ENCODE results near the gene RNF152.

The RNF152 gene

DNA sequence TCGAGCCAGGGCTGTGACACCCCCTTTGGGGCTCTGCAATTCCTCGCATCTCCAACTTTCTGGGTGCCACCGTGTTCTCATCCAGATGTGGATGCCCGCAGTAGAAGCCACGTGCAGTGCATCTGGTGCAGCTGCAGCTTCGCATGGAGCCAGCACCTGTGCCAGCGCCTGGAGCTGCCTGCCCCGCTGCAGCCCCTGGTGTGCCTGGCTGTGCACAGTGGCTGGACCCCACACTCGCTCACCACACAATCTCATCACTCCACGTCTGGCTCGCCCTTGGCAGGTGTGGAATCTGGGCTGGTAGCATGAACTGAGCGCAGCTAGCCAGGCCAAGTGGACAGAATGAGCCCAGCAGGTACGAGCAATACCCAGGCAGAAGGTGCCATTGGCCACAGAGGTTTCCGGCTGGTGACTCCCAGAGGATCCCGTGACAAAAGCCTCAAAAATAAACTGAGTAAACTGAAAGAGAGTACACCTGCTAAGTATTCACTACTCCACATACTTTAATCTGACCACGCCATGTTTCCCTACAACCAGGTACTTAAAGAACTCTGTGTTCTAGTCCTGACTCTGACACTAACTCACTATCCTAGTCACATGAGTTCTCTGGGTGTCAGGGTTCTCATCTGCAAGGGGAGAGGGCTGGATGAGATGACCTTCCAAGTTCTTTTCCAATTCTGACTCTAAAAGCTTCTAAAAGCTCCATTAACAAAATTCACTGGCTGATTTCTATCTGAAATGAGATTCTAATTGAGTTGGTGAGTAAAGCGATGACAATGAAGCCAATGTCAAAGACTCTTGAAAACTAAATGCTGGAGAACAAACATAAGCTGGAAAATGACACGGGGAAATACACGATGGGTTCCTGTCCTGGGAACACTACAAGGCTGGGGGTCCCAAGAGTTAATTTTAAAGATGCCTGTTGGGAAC, 37.1 kb downstream of the RNF152 start:
- no peaks in the 10 kb centered on the region for H3K4me1 ChIP-seq (ENCODE audit: control insufficient read depth in 2 of 2, insufficient read depth in 2 of 2, low read length in 2 of 2)
- H3K4me3 ChIP-seq (ENCODE audit: low read length in 2 of 2): no peak overlapping the region
- no peaks in the 10 kb centered on the region for H3K36me3 ChIP-seq (ENCODE audit: control insufficient read depth in 2 of 2, insufficient read depth in 2 of 2, low read length in 2 of 2)
- H3K9ac ChIP-seq (ENCODE audit: low read depth in 1 of 2, low read length in 2 of 2): no peak overlapping the region
- no peak overlapping the region for H3K27ac ChIP-seq (ENCODE audit: low read depth in 2 of 2, low read length in 2 of 2)
- H3K9me3 ChIP-seq (ENCODE audit: control insufficient read depth in 2 of 2, low read length in 2 of 2): no peaks in the 10 kb centered on the region
- no peaks in the 10 kb centered on the region for H3K27me3 ChIP-seq (ENCODE audit: control insufficient read depth in 2 of 2, insufficient read depth in 2 of 2, low read length in 2 of 2)

DNA sequence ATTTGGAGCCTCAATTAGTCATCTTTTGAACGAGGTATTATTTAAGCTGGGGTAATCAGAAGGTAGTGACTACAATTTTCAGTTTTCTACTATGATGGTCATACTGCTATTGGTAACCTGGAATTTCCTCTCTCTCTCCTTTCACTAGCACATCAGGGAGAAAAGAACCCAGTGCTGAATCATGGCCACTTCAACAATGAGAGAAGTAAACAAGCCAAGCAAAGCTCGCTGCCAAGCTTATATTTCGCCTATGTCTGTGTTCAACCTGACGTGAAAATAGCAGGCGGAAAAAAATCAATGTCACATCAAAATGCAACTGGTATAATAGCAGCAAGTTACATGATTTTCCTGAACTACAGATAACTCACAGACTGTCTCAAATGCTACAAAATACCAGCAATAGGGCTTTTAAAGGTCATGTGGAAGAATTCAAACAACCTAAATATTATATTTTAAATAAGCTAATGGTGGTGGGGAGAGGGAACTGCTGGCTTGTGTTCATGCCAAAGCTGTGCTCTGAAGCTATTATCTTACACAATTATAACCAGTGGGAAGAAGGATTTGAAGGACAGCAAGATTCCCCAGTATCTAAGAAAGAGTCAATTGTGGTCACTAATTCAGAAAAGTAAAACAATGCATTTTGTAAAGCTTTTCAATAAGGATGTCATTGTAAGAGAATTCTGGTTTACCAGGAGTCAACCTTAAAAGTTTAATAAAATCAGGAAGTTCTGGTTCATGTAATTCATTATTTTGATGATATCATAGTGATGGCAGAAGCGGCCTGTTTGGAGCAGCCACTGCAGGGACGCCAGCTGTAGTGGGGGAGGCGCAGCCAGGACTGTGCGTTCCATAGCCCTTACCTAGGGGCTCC, 38.0 kb downstream of the RNF152 start:
- Histone ChIP-seq H3K4me1 (ENCODE audit: control insufficient read depth in 2 of 2, insufficient read depth in 2 of 2, low read length in 2 of 2) (no peaks in the 10 kb centered on the region), H3K9ac (ENCODE audit: low read depth in 1 of 2, low read length in 2 of 2) (no peak overlapping the region), H3K27me3 (ENCODE audit: control insufficient read depth in 2 of 2, insufficient read depth in 2 of 2, low read length in 2 of 2) (no peaks in the 10 kb centered on the region), H3K36me3 (ENCODE audit: control insufficient read depth in 2 of 2, insufficient read depth in 2 of 2, low read length in 2 of 2) (no peaks in the 10 kb centered on the region), H3K9me3 (ENCODE audit: control insufficient read depth in 2 of 2, low read length in 2 of 2) (no peaks in the 10 kb centered on the region), H3K27ac (ENCODE audit: low read depth in 2 of 2, low read length in 2 of 2) (no peak overlapping the region), H3K4me3 (ENCODE audit: low read length in 2 of 2) (no peak overlapping the region)

GRCh38 chr18:61853855-61854254, 39.0 kb downstream of the RNF152 start:
- H3K27me3 ChIP-seq (ENCODE audit: control insufficient read depth in 2 of 2, insufficient read depth in 2 of 2, low read length in 2 of 2): no peaks in the 10 kb centered on the region
- H3K4me3 ChIP-seq (ENCODE audit: low read length in 2 of 2): no peak overlapping the region
- H3K4me1 ChIP-seq (ENCODE audit: control insufficient read depth in 2 of 2, insufficient read depth in 2 of 2, low read length in 2 of 2): no peaks in the 10 kb centered on the region
- no peaks in the 10 kb centered on the region for H3K36me3 ChIP-seq (ENCODE audit: control insufficient read depth in 2 of 2, insufficient read depth in 2 of 2, low read length in 2 of 2)
- H3K27ac ChIP-seq (ENCODE audit: low read depth in 2 of 2, low read length in 2 of 2): no peak overlapping the region
- no peaks in the 10 kb centered on the region for H3K9me3 ChIP-seq (ENCODE audit: control insufficient read depth in 2 of 2, low read length in 2 of 2)
- H3K9ac ChIP-seq (ENCODE audit: low read depth in 1 of 2, low read length in 2 of 2): no peak overlapping the region

- H3K36me3 ChIP-seq (ENCODE audit: control insufficient read depth in 2 of 2, insufficient read depth in 2 of 2, low read length in 2 of 2): no peaks in the 10 kb centered on the region
- no peaks in the 10 kb centered on the region for H3K9me3 ChIP-seq (ENCODE audit: control insufficient read depth in 2 of 2, low read length in 2 of 2)
- H3K9ac ChIP-seq (ENCODE audit: low read depth in 1 of 2, low read length in 2 of 2): no peak overlapping the region
- H3K27ac ChIP-seq (ENCODE audit: low read depth in 2 of 2, low read length in 2 of 2): no peak overlapping the region
- no peaks in the 10 kb centered on the region for H3K4me1 ChIP-seq (ENCODE audit: control insufficient read depth in 2 of 2, insufficient read depth in 2 of 2, low read length in 2 of 2)
- H3K27me3 ChIP-seq (ENCODE audit: control insufficient read depth in 2 of 2, insufficient read depth in 2 of 2, low read length in 2 of 2): no peaks in the 10 kb centered on the region
- no peak overlapping the region for H3K4me3 ChIP-seq (ENCODE audit: low read length in 2 of 2)
Observed at GRCh38 chr18:61852496-61852895, 40.3 kb downstream of the RNF152 start.

DNA sequence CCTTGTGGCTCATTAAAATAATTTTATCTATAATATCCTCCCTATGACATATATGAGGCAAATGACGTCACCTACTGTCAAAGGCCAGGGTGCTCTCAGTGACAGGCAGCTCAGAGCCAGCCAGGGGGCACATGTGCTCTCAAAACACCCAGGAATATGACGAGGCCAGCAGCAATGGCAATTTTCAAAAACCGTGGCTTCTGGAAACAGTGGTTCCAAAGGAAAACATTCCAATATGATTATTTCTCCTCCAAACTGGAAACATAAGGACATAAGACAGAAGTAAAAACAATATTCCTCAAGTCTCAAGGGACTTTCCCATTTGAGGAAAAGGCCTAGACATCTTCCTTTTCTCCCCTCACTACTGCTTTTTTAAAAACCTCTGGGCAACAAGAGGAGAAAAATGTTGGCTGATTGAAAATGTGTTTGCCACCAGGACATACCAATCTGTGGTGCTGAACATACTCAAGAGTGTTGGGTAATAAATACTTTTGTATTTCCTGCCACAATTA, 40.8 kb downstream of the RNF152 start:
- H3K27ac ChIP-seq (ENCODE audit: low read depth in 2 of 2, low read length in 2 of 2): no peak overlapping the region
- no peaks in the 10 kb centered on the region for H3K9me3 ChIP-seq (ENCODE audit: control insufficient read depth in 2 of 2, low read length in 2 of 2)
- H3K4me3 ChIP-seq (ENCODE audit: low read length in 2 of 2): no peak overlapping the region
- no peaks in the 10 kb centered on the region for H3K27me3 ChIP-seq (ENCODE audit: control insufficient read depth in 2 of 2, insufficient read depth in 2 of 2, low read length in 2 of 2)
- no peak overlapping the region for H3K9ac ChIP-seq (ENCODE audit: low read depth in 1 of 2, low read length in 2 of 2)
- H3K36me3 ChIP-seq (ENCODE audit: control insufficient read depth in 2 of 2, insufficient read depth in 2 of 2, low read length in 2 of 2): no peaks in the 10 kb centered on the region
- no peaks in the 10 kb centered on the region for H3K4me1 ChIP-seq (ENCODE audit: control insufficient read depth in 2 of 2, insufficient read depth in 2 of 2, low read length in 2 of 2)

GRCh38 chr18:61851279-61851678, 41.5 kb downstream of the RNF152 start:
- no peak overlapping the region for H3K4me3 ChIP-seq (ENCODE audit: low read length in 2 of 2)
- H3K9ac ChIP-seq (ENCODE audit: low read depth in 1 of 2, low read length in 2 of 2): no peak overlapping the region
- H3K36me3 ChIP-seq (ENCODE audit: control insufficient read depth in 2 of 2, insufficient read depth in 2 of 2, low read length in 2 of 2): no peaks in the 10 kb centered on the region
- no peaks in the 10 kb centered on the region for H3K4me1 ChIP-seq (ENCODE audit: control insufficient read depth in 2 of 2, insufficient read depth in 2 of 2, low read length in 2 of 2)
- no peaks in the 10 kb centered on the region for H3K9me3 ChIP-seq (ENCODE audit: control insufficient read depth in 2 of 2, low read length in 2 of 2)
- no peak overlapping the region for H3K27ac ChIP-seq (ENCODE audit: low read depth in 2 of 2, low read length in 2 of 2)
- no peaks in the 10 kb centered on the region for H3K27me3 ChIP-seq (ENCODE audit: control insufficient read depth in 2 of 2, insufficient read depth in 2 of 2, low read length in 2 of 2)

GRCh38 chr18:61850756-61851155, 42.1 kb downstream of the RNF152 start:
- Histone ChIP-seq H3K36me3 (ENCODE audit: control insufficient read depth in 2 of 2, insufficient read depth in 2 of 2, low read length in 2 of 2) (no peaks in the 10 kb centered on the region), H3K4me3 (ENCODE audit: low read length in 2 of 2) (no peak overlapping the region), H3K4me1 (ENCODE audit: control insufficient read depth in 2 of 2, insufficient read depth in 2 of 2, low read length in 2 of 2) (no peaks in the 10 kb centered on the region), H3K27ac (ENCODE audit: low read depth in 2 of 2, low read length in 2 of 2) (no peak overlapping the region), H3K9me3 (ENCODE audit: control insufficient read depth in 2 of 2, low read length in 2 of 2) (no peaks in the 10 kb centered on the region), H3K9ac (ENCODE audit: low read depth in 1 of 2, low read length in 2 of 2) (no peak overlapping the region), H3K27me3 (ENCODE audit: control insufficient read depth in 2 of 2, insufficient read depth in 2 of 2, low read length in 2 of 2) (no peaks in the 10 kb centered on the region)

DNA sequence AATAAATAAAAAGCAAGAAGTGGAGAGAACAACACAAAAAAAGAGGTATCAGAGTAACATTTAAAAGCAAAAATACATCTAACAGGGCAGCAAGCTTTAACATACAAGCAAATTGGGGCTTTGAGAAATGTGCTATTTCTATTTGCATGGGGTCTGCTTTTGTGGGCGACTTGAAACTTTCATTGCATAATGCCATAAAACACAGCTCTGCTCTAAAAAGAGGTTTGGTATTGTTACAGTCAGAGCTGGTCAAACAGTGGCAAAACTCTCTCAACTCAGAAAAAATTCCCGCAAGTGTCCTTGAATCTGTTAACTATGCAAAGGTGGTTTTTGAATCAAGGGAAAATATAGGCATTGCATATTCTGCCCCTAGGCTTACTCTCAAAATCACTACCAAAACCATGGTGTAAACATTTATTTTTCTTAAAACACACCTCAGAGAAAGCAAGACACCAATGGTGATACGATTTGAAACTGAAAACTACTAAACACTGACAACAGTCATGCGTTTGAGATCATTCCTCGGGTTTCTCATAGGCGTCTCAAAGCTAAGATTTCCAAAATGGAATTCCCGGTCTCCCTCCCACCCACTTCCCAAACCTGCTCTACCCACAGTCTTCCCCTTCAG, 45.5 kb downstream of the RNF152 start:
- no peaks in the 10 kb centered on the region for H3K36me3 ChIP-seq (ENCODE audit: control insufficient read depth in 2 of 2, insufficient read depth in 2 of 2, low read length in 2 of 2)
- H3K27ac ChIP-seq (ENCODE audit: low read depth in 2 of 2, low read length in 2 of 2): no peak overlapping the region

GRCh38 chr18:61845197-61845596, 47.6 kb downstream of the RNF152 start:
- Histone ChIP-seq H3K36me3 (ENCODE audit: control insufficient read depth in 2 of 2, insufficient read depth in 2 of 2, low read length in 2 of 2) (peaks cover 0 to 2% of the 10 kb centered on the region in 2 donors), H3K27me3 (ENCODE audit: control insufficient read depth in 2 of 2, insufficient read depth in 2 of 2, low read length in 2 of 2) (no peaks in the 10 kb centered on the region), H3K27ac (ENCODE audit: low read depth in 2 of 2, low read length in 2 of 2) (no peak overlapping the region), H3K4me1 (ENCODE audit: control insufficient read depth in 2 of 2, insufficient read depth in 2 of 2, low read length in 2 of 2) (no peaks in the 10 kb centered on the region), H3K4me3 (ENCODE audit: low read length in 2 of 2) (no peak overlapping the region), H3K9ac (ENCODE audit: low read depth in 1 of 2, low read length in 2 of 2) (no peak overlapping the region), H3K9me3 (ENCODE audit: control insufficient read depth in 2 of 2, low read length in 2 of 2) (no peaks in the 10 kb centered on the region)

More for the DNA sequence above, 45.5 kb downstream of the RNF152 start:
- H3K9ac ChIP-seq (ENCODE audit: low read depth in 1 of 2, low read length in 2 of 2): no peak overlapping the region
- H3K27me3 ChIP-seq (ENCODE audit: control insufficient read depth in 2 of 2, insufficient read depth in 2 of 2, low read length in 2 of 2): no peaks in the 10 kb centered on the region
- no peaks in the 10 kb centered on the region for H3K9me3 ChIP-seq (ENCODE audit: control insufficient read depth in 2 of 2, low read length in 2 of 2)
- no peaks in the 10 kb centered on the region for H3K4me1 ChIP-seq (ENCODE audit: control insufficient read depth in 2 of 2, insufficient read depth in 2 of 2, low read length in 2 of 2)
- H3K4me3 ChIP-seq (ENCODE audit: low read length in 2 of 2): no peak overlapping the region
